NOMO-1 treated with dmso at 0.1 percent for 144 hours (cell line): Measurements from ENCODE around the gene NOTCH1.

Experiments used
- DNase-seq: peaks from one replicate; lab custom pipeline; 2025; ENCODE audit not compliant: unreplicated experiment; lab: John Stamatoyannopoulos, UW

Gene NOTCH1

DNA sequence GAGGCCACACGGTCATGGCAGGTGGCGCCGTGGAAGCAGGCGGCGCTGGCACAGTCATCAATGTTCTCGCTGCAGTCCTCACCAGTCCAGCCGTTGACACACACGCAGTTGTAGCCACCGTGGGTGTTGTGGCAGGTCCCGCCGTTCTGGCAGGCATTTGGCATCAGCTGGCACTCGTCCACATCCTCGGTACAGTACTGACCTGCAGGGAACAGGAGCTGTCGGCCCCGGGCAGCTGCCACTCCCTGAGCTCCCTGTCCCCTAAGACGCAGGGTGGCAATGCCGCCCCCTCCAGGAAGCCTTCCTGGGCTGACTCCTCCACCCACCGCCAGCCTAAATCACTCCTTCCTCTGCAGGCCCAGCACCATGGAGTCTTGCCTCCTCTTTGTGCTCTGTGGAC, 27.2 kb downstream of the NOTCH1 start:
- no peak for DNase-seq

DNA sequence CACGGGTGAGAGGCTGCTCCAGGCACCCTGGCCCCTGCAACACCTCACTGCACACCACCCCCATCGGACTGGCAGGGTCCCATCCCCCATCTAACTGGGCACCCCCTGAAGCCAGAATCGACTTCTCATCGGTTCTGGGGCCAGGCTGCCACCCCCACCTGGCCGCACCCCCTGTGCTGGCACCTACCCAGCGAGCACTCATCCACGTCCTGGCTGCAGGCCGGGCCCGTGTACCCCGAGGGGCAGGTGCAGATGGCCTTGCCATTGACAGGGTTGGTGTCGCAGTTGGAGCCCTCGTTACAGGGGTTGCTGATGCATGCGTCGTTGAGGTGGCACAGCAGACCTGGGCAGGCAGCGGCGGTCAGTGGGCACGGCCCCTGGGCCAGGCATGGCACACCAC, 27.9 kb downstream of the NOTCH1 start:
- DNase-seq, result no peak

DNA sequence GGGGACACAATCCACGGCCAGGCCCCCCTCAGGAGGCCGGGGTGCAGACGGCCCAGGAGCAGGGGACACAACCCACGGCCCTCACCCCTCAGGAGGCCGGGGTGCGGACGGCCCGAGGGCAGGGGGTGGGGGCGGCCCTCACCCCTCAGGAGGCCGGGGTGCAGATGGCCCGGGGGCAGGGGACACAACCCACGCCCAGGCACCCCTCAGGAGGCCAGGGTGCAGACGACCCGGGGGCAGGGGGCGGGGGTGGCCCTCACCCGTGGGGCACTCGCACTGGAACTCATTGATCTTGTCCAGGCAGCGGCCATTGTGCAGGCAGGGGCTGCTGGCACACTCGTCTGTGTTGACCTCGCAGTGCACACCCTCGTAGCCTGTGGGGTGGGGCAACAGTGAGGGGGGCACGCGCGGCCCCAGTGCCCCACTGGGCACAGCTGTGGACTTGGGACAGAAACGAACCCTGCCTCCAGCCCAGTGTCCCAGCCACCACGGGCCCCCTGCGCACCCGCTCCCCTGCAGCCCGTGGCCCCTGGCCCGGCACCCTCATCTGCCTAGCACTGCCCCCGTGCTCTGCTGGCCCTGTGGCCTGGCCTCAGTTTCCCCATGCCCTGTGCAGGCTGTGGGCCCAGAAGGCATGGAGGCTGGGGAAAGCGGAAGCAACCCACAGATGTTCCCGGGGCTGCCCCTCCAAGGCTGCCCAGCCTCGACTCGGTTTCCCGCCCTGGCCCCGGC, 28.7 kb downstream of the NOTCH1 start:
- DNase-seq, result no peak

DNA sequence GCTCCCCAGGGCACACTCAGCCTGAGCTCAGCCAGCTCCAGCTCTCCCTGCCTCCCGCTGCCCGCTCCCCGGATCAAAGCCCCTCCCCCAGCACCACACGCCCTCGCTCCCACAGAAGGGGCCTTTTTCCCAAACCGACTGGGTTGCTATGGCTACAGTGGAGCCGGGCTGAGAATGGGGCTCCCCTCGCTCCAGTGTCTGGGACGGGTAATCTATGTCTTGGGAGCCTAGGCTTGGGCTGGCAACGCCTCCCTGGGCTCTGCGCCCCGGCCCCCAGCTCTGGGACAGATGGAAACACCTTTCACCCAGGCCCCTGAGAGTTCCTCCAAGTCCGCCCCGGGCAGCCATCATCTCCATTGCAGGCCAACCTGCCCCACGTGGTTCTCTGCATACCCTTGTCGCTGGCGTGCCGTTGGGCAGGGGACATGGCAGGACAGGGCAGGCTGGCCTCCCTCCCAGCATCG, 29.6 kb downstream of the NOTCH1 start:
- DNase-seq, result no peak

DNA sequence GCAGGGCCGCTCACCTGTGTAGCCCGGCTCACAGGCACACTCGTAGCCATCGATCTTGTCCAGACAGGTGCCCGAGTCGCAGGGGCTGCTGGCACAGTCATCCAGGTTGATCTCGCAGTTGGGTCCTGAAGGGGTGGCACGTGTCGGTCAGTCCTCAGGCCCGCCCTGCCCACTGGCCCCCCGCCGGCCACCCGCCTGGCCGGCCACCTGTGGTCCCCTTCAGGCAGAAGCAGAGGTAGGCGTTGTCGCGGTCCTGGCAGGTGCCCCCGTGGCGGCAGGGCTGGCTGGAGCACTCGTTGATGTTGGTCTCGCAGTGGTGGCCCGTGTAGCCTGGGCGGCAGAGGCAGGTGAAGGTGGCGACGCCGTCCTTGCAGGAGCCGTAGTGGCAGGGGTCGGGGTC, 30.6 kb downstream of the NOTCH1 start:
- DNase-seq, result no peak

DNA sequence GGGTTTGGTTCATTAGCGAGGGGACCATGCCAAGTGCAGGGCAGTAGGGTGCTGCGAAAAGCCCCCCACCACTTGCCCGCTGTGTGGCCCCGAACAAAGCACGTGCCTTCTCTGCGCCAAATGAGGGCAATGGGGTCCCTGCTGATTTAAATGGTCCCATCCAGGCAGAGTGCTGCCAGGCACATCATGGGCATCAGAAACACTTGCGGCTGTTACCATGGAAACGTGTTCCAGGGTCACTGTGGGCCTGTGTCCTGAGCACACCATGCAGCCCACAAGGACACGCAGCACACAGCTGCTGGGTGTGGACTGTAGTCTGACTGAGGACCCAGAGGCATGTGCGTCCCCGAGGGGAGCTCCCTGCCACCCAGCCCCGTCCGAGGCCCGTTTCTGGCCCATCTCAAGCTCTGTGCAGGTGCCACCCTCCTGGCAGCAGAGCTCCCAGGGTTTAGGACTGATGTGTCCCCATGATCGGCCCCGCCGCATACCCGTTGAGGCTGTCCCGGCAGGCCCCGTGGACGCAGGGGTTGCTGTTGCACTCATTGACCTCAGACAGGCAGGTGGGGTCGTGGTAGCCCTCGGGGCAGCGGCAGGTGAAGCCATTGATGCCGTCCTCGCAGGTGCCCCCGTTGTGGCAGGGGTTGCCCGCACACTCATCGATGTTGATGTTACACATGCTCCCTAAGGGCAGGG, 31.7 kb downstream of the NOTCH1 start:
- no peak for DNase-seq

DNA sequence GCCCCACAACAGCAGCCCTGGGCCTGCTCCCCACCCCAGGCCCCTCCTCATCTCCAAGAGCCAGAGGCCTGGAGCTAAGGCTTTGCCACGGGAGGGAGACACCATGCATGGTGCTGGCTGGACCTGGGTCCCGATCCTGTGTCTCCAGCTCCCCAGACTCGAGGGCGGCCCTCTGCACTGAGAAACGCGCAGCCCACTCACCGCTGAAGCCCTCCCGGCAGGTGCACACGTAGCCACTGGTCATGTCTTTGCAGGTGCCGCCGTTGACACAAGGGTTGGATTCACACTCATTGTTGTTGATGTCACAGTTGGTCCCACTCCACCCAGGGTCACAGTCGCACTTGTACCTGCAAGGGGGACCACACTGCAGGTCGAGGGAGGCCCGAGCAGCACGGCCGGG, 32.7 kb downstream of the NOTCH1 start:
- no peak for DNase-seq

DNA sequence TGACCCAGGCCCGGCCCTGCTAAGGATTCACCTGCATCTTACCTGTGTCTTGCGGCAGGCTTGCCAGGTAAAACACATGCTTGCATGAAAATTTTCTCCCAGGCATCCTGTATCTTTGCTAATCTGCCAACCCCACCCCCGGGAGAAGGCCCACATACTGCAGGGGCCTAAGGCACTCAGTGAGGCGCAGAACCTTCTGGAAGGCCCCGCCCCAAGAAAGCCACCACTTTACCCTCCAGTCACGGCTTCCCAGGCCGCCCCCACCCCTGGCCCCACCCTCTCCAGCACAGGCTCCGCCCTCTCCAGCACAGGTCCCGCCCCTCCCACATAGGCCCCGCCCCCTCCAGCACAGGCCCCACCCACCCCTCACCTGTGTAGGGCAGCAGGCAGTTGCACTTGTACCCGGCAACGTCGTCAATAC, 33.2 kb downstream of the NOTCH1 start:
- no peak for DNase-seq

DNA sequence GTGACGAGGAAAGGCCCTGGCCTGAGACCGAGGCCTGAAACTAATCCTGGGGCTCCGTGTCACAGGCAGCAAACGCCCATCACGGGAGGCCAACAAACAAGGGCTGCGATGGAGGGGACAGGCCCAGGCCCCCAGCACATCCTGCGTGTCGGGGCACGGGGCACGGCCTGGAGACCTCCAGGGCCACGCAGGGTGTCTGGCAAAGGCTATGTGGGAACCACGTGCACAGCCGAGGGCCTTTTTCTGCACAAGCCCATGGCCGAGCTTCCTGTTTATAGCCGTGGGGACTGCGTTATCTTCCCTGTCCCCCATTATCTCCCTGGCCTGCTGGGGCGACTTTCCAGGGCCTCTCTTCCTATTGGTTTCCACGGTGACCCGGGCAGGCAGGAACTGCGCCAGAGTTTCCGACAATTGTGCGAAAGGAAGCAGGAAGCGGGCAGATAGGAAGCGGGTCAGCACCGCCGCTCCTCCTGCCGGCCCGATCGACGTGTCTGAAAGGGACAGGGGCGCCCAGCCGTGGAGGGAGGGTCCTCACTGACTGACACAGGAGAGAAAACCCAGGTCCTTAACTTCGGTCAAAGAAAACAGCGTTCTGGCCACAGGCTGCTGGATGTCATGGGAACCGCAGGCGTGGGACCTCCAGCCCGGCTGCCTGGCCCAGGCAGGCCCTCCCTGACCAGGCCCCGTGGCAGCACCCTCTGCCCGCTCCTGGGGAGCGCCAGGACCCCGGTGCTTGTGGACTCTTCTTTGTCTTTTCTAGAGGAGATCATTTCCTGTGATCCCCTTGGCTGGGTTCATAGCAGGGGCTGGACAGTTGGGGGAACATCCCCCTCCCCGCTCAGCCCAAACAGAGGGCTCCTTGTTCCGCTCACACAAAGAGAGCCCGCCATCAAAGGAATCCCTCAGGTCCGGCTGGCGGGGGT, 33.9 kb downstream of the NOTCH1 start:
- no peak for DNase-seq

DNA sequence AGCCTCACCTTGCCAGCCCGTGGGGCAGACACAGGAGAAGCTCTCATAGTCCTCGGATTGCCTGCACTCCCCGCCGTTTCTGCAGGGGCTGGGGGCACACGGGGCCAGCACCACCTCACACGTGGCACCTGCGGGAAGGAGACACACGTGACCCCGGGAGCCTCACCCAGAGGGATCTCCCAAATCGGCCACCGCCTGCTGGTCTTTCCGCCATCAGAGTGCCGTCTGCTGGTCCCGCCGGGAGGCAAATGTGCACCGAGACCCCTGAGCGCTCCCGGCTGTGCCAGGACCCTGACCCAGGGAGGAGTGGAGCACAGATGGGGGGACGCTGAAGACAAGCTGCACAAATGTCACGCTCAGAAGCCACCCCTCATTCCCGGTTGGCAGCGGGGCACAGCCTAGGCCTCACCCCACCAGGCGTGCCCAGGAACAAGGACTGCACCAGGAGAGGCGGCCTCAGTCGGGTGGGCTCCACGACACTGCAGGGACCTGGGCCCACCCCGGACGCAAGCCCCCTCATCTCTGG, 34.6 kb downstream of the NOTCH1 start:
- DNase-seq, result no peak

DNA sequence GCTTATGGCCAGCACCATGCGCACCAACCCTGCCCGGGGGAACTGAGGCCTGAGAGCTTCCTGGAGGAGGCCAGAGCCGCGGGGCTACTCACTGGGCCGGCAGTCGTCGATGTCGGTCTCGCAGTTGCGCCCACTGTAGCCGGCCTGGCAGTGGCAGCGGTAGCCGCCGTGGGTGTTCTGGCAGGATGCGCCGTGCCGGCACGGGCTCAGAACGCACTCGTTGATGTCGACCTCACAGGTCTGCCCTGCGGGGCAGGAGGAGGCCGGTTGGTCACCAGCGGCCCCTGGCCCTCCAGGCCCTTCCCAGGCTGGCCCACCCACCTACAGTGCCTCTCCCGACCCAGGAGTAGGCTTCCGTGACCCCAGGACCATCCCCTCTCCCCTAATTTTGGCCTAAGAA, 35.3 kb downstream of the NOTCH1 start:
- DNase-seq, result no peak

DNA sequence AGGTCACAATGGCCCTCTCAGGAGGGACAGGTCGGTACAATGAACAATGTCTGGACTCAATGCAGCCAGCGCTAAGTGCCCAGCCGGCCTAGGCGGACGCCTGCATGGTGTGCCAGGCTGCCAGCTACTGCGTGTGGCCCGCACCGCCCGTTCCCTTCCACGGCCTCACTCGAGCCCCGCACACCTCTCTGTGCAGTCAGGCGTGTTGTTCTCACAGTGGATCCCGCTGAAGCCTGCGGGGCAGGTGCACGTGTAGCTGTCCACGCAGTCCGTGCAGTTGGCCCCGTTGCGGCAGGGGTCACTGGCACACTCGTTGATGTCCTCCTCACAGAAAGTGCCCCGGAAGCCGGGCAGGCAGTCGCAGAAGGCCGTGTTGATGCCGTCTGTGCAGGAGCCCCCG, 36.3 kb downstream of the NOTCH1 start:
- DNase-seq, result no peak

DNA sequence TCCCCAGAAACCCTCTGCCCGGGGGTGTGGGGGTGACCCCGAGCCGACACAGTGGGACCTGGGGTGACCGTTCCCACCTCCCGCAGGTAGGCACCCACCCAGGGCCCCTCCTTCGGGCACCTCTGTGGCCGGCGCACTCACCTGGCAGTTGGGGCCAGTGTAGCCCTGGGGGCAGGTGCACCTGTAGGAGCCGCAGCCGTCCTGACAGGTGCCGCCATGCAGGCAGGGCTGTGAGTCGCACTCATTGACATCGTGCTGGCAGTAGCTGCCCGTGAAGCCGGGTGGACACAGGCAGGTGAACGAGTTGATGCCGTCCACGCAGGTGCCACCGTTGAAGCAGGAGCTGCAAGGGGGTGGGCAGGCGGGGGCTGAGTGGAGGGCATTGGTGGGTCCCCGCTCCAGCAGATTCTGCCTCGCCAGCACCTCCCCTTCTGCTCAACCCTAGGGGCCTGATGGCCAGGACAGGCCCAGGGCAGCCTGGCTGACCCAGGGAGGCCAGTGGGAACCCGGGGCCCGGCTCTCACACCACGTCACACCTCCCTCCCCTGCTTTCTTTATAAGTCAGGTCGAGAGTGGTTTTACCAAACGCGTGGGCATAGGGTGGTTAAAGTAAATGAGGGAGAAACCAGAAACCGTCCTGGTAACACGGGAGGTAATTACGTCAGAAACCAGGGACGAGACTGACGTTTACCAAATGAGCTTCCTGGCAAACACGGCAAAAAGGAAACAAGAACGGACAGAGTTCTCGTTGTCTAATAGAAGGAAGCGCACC, 36.9 kb downstream of the NOTCH1 start:
- DNase-seq, result no peak

DNA sequence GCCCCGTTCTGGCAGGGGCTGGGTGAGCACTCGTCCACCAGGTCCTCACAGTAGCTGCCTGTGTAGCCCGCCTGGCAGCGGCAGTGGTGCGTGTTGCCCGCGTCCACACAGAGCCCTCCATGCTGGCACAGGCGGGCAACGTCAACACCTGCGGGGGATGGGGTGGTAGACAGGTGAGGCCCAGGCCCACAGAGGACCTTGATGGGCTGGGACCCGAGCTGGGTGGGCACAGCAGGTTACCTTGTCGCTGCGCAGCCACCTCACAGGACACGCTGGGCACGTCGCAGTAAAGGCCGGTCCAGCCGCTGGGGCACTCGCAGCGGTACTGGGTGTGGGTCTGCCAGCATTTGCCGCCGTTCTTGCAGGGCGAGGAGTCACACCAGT, 37.9 kb downstream of the NOTCH1 start:
- DNase-seq, result no peak

DNA sequence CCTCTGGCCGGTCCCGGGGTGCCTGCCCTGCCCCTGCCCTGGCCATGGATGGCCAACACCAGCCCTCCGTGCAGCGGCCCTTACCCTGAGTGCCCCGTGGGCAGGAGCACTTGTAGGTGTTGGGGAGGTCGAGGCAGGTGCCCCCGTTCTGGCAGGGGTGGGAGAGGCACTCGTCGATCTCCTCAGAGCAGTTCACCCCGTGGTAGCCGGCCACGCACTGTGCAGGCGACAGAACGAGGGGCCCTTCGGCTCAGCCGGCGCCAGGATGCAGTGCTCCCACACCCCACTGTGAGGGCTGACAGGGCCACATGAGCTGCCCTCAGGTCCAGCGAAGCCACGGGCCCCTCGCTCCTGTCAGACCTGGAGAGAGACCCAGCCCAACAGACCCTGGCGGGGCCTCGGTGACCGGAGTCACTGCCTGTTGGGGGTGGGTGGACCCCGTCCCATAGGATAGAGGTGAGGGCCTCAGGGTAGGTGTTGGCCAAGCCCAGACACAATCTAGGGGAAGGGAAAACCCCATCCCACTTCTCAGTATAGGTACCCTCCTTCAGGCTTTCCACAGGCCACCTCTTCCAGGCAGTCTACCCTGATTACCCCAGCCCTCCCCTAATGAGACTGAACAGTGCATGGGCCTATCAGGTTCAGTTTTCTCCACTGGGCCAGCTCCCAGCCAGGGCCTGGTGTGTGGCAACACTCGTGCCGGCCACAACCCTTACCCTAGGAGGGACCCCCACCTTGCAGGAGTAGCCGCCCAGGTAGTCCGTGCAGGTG, 38.4 kb downstream of the NOTCH1 start:
- DNase-seq, result no peak

DNA sequence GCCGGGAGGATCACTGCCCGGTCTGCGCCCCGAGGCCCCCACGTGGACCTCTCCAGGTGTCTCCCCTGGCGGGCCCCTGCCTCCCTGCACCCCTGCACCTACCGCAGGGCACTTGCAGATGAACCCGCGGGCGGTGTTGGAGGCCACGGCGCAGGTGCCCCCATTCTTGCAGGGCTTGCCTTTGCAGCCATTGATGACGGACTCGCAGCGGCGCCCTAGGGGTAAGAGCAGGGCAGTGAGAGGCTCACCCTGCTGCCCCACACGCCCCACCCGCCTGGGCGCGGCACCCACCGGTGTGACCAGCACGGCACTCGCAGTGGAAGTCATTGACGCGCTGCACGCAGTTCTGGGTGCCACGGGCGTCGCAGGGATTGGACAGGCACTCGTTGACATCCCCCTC, 39.4 kb downstream of the NOTCH1 start:
- no peak for DNase-seq

DNA sequence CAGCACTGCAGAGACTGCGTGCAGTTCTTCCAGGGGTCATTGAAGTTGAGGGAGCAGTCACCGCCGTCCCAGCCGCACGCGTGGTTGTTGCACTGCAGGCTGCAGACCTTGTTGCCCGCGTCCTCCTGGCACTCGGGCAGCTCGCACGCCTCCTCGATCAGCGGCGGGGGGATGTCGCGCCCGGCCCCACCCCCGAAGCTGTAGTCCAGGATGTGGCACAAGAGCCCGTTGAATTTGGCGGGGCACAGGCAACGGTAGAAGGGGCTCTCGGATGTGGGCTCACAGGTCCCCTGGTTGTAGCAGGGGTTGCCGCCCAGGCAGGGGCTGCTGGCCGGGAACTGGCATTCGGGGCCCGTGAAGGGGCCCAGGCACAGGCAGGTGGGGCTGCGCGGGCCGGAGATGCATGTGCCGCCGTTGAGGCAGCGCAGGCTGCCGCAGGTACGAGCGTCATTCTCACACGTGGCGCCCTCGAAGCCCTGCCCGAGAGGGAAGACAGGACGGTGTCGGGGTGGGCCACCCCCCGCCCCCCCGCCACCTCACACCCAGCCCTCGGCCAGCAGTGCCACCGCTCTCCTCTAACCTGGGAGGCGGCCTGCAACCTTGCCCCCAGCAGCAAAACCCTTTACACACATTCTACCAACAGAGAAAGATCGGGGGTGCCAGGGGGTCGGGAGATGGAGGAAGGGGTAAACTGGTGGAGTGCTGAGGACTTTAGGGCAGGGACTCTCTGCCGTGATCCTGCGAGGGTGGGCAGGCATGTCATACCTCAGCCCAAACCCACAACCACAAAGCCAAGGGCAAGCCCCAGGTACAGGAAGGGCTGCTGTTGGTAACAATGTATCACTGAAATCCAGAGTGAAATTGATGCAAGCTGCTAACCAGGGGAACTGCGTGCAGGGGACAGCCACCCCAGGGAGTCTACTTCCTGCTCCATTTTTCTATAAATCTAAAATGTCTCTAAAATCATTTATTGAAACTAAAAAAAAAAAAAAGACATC, 40.1 kb downstream of the NOTCH1 start:
- no peak for DNase-seq

DNA sequence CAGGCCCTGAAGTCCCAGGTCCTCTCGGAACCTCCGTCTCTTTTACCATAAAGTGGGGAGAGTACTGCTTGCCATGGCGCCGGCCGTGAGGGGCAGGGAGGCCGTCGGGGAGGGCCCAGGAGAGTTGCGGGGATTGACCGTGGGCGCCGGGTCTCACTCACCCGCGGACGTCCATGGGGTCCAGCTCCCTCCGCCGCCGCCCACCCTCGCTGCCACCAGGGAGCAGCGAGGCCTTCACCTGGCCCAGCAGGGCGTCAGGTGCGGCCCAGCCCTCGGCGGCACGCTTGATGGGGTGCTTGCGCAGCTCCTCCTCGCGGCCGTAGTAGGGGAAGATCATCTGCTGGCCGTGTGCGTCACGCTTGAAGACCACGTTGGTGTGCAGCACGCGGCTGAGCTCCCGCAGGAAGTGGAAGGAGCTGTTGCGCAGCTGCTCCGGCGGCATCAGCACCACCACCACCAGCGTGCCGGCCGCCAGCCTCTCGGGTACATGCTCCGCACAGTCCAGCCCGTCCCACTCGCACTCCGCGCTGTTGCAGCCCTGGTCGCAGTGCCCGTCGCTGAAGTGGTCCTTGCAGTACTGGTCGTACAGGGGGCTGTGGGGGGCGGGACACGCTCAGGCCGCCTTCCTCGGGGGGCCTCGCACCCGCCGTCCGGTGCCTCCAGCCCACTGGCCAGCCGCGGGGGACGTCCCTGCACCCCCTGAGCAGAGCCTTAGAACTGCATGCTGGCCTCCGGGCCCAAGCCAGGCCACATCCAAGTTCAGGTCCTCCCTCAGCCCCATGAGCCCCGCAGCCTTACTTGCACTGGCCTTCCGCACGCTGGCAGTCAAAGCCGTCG, 41.1 kb downstream of the NOTCH1 start:
- no peak for DNase-seq
